Measurements from ENCODE around the gene PRDM11.

Gene PRDM11

GRCh38 chr11:45157247-45158209, 11.1 kb downstream of the PRDM11 start:
- no peak for DNase-seq (ENCODE audit: low read depth)

- no peak for DNase-seq (ENCODE audit: low read depth)
Observed at GRCh38 chr11:45158210-45158731, 11.8 kb downstream of the PRDM11 start.

- DNase-seq (ENCODE audit: low read depth), result no peak
Observed at GRCh38 chr11:45158891-45159605, 12.6 kb downstream of the PRDM11 start.

GRCh38 chr11:45159781-45160365, 13.4 kb downstream of the PRDM11 start:
- DNase-seq (ENCODE audit: low read depth), result no peak

- no peak for DNase-seq (ENCODE audit: low read depth)
Observed at GRCh38 chr11:45161252-45162063, 15.0 kb downstream of the PRDM11 start.

GRCh38 chr11:45162064-45162375, 15.6 kb downstream of the PRDM11 start:
- DNase-seq (ENCODE audit: low read depth), result no peak

- DNase-seq (ENCODE audit: low read depth), result no peak
Observed at GRCh38 chr11:45162916-45163879, 16.8 kb downstream of the PRDM11 start.

GRCh38 chr11:45163956-45164575, 17.6 kb downstream of the PRDM11 start:
- no peak for DNase-seq (ENCODE audit: low read depth)

- DNase-seq (ENCODE audit: low read depth), result no peak
Observed at GRCh38 chr11:45165386-45165785, 18.9 kb downstream of the PRDM11 start.

GRCh38 chr11:45165806-45166603, 19.6 kb downstream of the PRDM11 start:
- DNase-seq (ENCODE audit: low read depth), result no peak

GRCh38 chr11:45166604-45166897, 20.1 kb downstream of the PRDM11 start:
- no peak for DNase-seq (ENCODE audit: low read depth)

GRCh38 chr11:45167283-45167682, 20.8 kb downstream of the PRDM11 start:
- no peak for DNase-seq (ENCODE audit: low read depth)

- no peak for DNase-seq (ENCODE audit: low read depth)
Observed at GRCh38 chr11:45168366-45169130, 22.1 kb downstream of the PRDM11 start.

GRCh38 chr11:45169310-45170072, 23.1 kb downstream of the PRDM11 start:
- no peak for DNase-seq (ENCODE audit: low read depth)

GRCh38 chr11:45170484-45170883, 24.0 kb downstream of the PRDM11 start:
- DNase-seq (ENCODE audit: low read depth), result no peak

- no peak for DNase-seq (ENCODE audit: low read depth)
Observed at GRCh38 chr11:45171550-45171949, 25.1 kb downstream of the PRDM11 start.

- no peak for DNase-seq (ENCODE audit: low read depth)
Observed at GRCh38 chr11:45173064-45173463, 26.6 kb downstream of the PRDM11 start.

Measured in HS-27A (cell line).